Measurements from ENCODE around the gene CENPE. TPM values are rescaled to one million over a fixed set of nuclear protein-coding genes. Genes with fewer than 3 reads are reported as not detected.
A peak's percentile ranks its signal among the peaks of the same experiment; 100 is the strongest.
"Not testable (repeated sequence)": the region's sequence is repeated elsewhere in the genome, so short reads cannot be mapped to it uniquely, and the experiment has no call there.

The CENPE gene
- total RNA-seq, 2 experiments from 2014 or later = 42.4 to 54.0 TPM

GRCh38 chr4:103193457-103193856 is 4.7 kb downstream of the CENPE start:
- peaks cover 40% of the 10 kb centered on the region for H3K36me3 Mint-ChIP-seq (ENCODE audit: low read depth)
- H3K27me3 Mint-ChIP-seq = no peaks in the 10 kb centered on the region
- no peak overlapping the region for H3K4me3 Mint-ChIP-seq
- H3K9me3 Mint-ChIP-seq (ENCODE audit: low read depth) = no peaks in the 10 kb centered on the region
- intact Hi-C loops (cut with DNase I, micrococcal nuclease) = no loop called here
- DNase-seq (no peak), ATAC-seq (no peak)
- H3K4me1 Mint-ChIP-seq = peaks cover 8% of the 10 kb centered on the region
- ChIA-PET POLR2A (no interaction called here), CTCF (interaction anchor here (1.9 kb wide), 1 partner anchor 94 kb away, joined by 7 read pairs; the partner anchor contains the start of gene BDH2)
- H3K27ac Mint-ChIP-seq = no peak overlapping the region

GRCh38 chr4:103171006-103171405 is 27.1 kb downstream of the CENPE start:
- Mint-ChIP-seq H3K36me3 (ENCODE audit: low read depth) (peaks cover 41% of the 10 kb centered on the region), H3K4me3 (no peak overlapping the region), H3K27ac (no peak overlapping the region), H3K27me3 (no peaks in the 10 kb centered on the region), H3K9me3 (ENCODE audit: low read depth) (peaks cover 16% of the 10 kb centered on the region), H3K4me1 (no peaks in the 10 kb centered on the region)
- POLR2A ChIA-PET = no interaction called here
- DNase-seq (no peak), ATAC-seq (no peak)
- CTCF ChIA-PET = no interaction called here
- intact Hi-C loops (cut with DNase I, micrococcal nuclease) = no loop called here

- POLR2A ChIA-PET; DNase-seq; intact Hi-C loops (cut with DNase I, micrococcal nuclease); H3K27ac Mint-ChIP-seq; H3K4me1 Mint-ChIP-seq; CTCF ChIA-PET; ATAC-seq; H3K27me3 Mint-ChIP-seq: not testable (repeated sequence)
- Mint-ChIP-seq H3K36me3 (ENCODE audit: low read depth) (peaks cover 41% of the 10 kb centered on the region), H3K9me3 (ENCODE audit: low read depth) (peaks cover 16% of the 10 kb centered on the region), H3K4me3 (peak overlapping the region; percentile 9)
These were observed 28.4 kb downstream of the CENPE start for GRCh38 chr4:103169750-103170149.

- Mint-ChIP-seq H3K9me3 (ENCODE audit: low read depth) (peaks cover 16% of the 10 kb centered on the region), H3K27ac (no peak overlapping the region), H3K27me3 (no peaks in the 10 kb centered on the region), H3K4me1 (no peaks in the 10 kb centered on the region), H3K36me3 (ENCODE audit: low read depth) (peaks cover 41% of the 10 kb centered on the region), H3K4me3 (no peak overlapping the region)
- CTCF ChIA-PET = no interaction called here
- intact Hi-C loops (cut with DNase I, micrococcal nuclease) = no loop called here
- no peak for DNase-seq
- POLR2A ChIA-PET = no interaction called here
- no peak for ATAC-seq
These were observed 29.1 kb downstream of the CENPE start for GRCh38 chr4:103168993-103169392.

- Mint-ChIP-seq H3K36me3 (ENCODE audit: low read depth) (peaks cover 18% of the 10 kb centered on the region), H3K4me1 (no peaks in the 10 kb centered on the region), H3K4me3 (no peak overlapping the region), H3K27me3 (no peaks in the 10 kb centered on the region), H3K27ac (no peak overlapping the region), H3K9me3 (ENCODE audit: low read depth) (no peaks in the 10 kb centered on the region)
- intact Hi-C loops (cut with DNase I, micrococcal nuclease) = no loop called here
- ChIA-PET POLR2A (no interaction called here), CTCF (no interaction called here)
- DNase-seq (no peak), ATAC-seq (no peak)
These were observed 36.0 kb downstream of the CENPE start for GRCh38 chr4:103162176-103162575.

GRCh38 chr4:103158760-103159159 is 39.4 kb downstream of the CENPE start:
- H3K36me3 Mint-ChIP-seq (ENCODE audit: low read depth) = peaks cover 36% of the 10 kb centered on the region
- no peak overlapping the region for H3K4me3 Mint-ChIP-seq
- POLR2A ChIA-PET = no interaction called here
- intact Hi-C loops (cut with DNase I, micrococcal nuclease) = no loop called here
- CTCF ChIA-PET = interaction anchor here (0.6 kb wide), 1 partner anchor 25 kb away, joined by 3 read pairs; no protein-coding TSS in a partner anchor
- H3K27me3 Mint-ChIP-seq = no peaks in the 10 kb centered on the region
- H3K9me3 Mint-ChIP-seq (ENCODE audit: low read depth) = peaks cover 5% of the 10 kb centered on the region
- DNase-seq = no peak
- ATAC-seq = no peak
- no peaks in the 10 kb centered on the region for H3K4me1 Mint-ChIP-seq
- no peak overlapping the region for H3K27ac Mint-ChIP-seq

GRCh38 chr4:103156106-103156505 is 42.0 kb downstream of the CENPE start:
- no peak for ATAC-seq
- Mint-ChIP-seq H3K9me3 (ENCODE audit: low read depth) (peaks cover 5% of the 10 kb centered on the region), H3K36me3 (ENCODE audit: low read depth) (peaks cover 41% of the 10 kb centered on the region), H3K27me3 (no peaks in the 10 kb centered on the region), H3K27ac (no peak overlapping the region), H3K4me1 (no peaks in the 10 kb centered on the region), H3K4me3 (no peak overlapping the region)
- intact Hi-C loops (cut with DNase I, micrococcal nuclease) = no loop called here
- CTCF ChIA-PET = no interaction called here
- DNase-seq = no peak
- POLR2A ChIA-PET = no interaction called here

GRCh38 chr4:103152381-103152780 is 45.8 kb downstream of the CENPE start:
- ChIA-PET CTCF (interaction anchor here (1.0 kb wide), 1 partner anchor 11 kb away, joined by 3 read pairs; no protein-coding TSS in a partner anchor), POLR2A (no interaction called here)
- H3K27ac Mint-ChIP-seq = no peak overlapping the region
- no peak overlapping the region for H3K4me3 Mint-ChIP-seq
- no peak for ATAC-seq
- intact Hi-C loops (cut with DNase I, micrococcal nuclease) = no loop called here
- H3K9me3 Mint-ChIP-seq (ENCODE audit: low read depth) = peaks cover 5% of the 10 kb centered on the region
- no peaks in the 10 kb centered on the region for H3K27me3 Mint-ChIP-seq
- no peak for DNase-seq
- H3K4me1 Mint-ChIP-seq = no peaks in the 10 kb centered on the region
- H3K36me3 Mint-ChIP-seq (ENCODE audit: low read depth) = peaks cover 59% of the 10 kb centered on the region

- no peak for ATAC-seq
- H3K4me1 Mint-ChIP-seq = no peaks in the 10 kb centered on the region
- CTCF ChIA-PET = interaction anchor here (0.6 to 1.0 kb wide), 3 partner anchors 15 to 49 kb away, joined by 3 to 4 read pairs (median 3); no protein-coding TSS in a partner anchor
- no peaks in the 10 kb centered on the region for H3K9me3 Mint-ChIP-seq (ENCODE audit: low read depth)
- H3K27ac Mint-ChIP-seq = no peak overlapping the region
- H3K36me3 Mint-ChIP-seq (ENCODE audit: low read depth) = peaks cover 57% of the 10 kb centered on the region
- H3K27me3 Mint-ChIP-seq = no peaks in the 10 kb centered on the region
- no peak overlapping the region for H3K4me3 Mint-ChIP-seq
- POLR2A ChIA-PET = no interaction called here
- intact Hi-C loops (cut with DNase I, micrococcal nuclease) = no loop called here
- DNase-seq = no peak
These were observed 47.5 kb downstream of the CENPE start for GRCh38 chr4:103150677-103151076.

- intact Hi-C loops (cut with DNase I, micrococcal nuclease) = no loop called here
- Mint-ChIP-seq H3K27ac (no peak overlapping the region), H3K4me1 (peaks cover under 1% of the 10 kb centered on the region), H3K4me3 (no peak overlapping the region), H3K36me3 (ENCODE audit: low read depth) (peaks cover 59% of the 10 kb centered on the region), H3K27me3 (no peaks in the 10 kb centered on the region), H3K9me3 (ENCODE audit: low read depth) (no peaks in the 10 kb centered on the region)
- no peak for DNase-seq
- CTCF ChIA-PET = no interaction called here
- POLR2A ChIA-PET = interaction anchor here (1.1 kb wide), 1 partner anchor 9 kb away, joined by 6 read pairs; no protein-coding TSS in a partner anchor
- ATAC-seq = no peak
These were observed 53.2 kb downstream of the CENPE start for GRCh38 chr4:103144926-103145325.

- Mint-ChIP-seq H3K27me3 (no peaks in the 10 kb centered on the region), H3K4me1 (peaks cover 8% of the 10 kb centered on the region), H3K27ac (no peak overlapping the region), H3K4me3 (no peak overlapping the region), H3K9me3 (ENCODE audit: low read depth) (no peaks in the 10 kb centered on the region), H3K36me3 (ENCODE audit: low read depth) (peaks cover 37% of the 10 kb centered on the region)
- POLR2A ChIA-PET = no interaction called here
- no peak for ATAC-seq
- CTCF ChIA-PET = no interaction called here
- DNase-seq = no peak
- intact Hi-C loops (cut with DNase I, micrococcal nuclease) = no loop called here
These were observed 60.7 kb downstream of the CENPE start for GRCh38 chr4:103137446-103137827.

- H3K27ac Mint-ChIP-seq = no peak overlapping the region
- H3K27me3 Mint-ChIP-seq = no peaks in the 10 kb centered on the region
- no peaks in the 10 kb centered on the region for H3K9me3 Mint-ChIP-seq (ENCODE audit: low read depth)
- ChIA-PET POLR2A (no interaction called here), CTCF (interaction anchor here (1.0 kb wide), 1 partner anchor 20 kb away, joined by 3 read pairs; no protein-coding TSS in a partner anchor)
- H3K4me1 Mint-ChIP-seq = peaks cover 8% of the 10 kb centered on the region
- H3K4me3 Mint-ChIP-seq = no peak overlapping the region
- ATAC-seq = no peak
- H3K36me3 Mint-ChIP-seq (ENCODE audit: low read depth) = peaks cover 37% of the 10 kb centered on the region
- DNase-seq = no peak
- intact Hi-C loops (cut with DNase I, micrococcal nuclease) = no loop called here
These were observed 61.3 kb downstream of the CENPE start for GRCh38 chr4:103136671-103137445.

All from activated CD4-positive, alpha-beta T cell treated with anti-CD3 and anti-CD28 coated beads for 36 hours (primary cell).